Measurements from ENCODE around the gene SNRNP48.

DNA sequence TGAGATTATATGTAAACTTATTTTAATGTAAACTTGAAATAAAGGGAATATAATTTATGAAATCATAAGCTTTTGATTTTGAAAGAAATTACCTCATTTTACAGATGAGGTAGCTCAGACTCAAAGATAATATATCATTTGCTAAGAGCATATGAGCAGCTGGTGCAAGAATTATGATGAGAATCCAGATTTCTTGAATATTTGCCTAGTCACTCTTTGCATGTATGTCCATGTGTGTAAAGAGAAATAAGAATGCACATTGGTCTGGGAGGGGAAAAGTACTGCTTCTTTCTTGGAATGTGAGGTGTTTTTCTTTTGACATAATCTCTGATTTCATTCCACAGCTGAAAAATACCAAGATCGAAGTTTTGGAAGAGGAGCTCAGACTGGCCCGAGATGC, 11.1 kb upstream of the SNRNP48 start:
- TF ChIP-seq, protein P1, sequence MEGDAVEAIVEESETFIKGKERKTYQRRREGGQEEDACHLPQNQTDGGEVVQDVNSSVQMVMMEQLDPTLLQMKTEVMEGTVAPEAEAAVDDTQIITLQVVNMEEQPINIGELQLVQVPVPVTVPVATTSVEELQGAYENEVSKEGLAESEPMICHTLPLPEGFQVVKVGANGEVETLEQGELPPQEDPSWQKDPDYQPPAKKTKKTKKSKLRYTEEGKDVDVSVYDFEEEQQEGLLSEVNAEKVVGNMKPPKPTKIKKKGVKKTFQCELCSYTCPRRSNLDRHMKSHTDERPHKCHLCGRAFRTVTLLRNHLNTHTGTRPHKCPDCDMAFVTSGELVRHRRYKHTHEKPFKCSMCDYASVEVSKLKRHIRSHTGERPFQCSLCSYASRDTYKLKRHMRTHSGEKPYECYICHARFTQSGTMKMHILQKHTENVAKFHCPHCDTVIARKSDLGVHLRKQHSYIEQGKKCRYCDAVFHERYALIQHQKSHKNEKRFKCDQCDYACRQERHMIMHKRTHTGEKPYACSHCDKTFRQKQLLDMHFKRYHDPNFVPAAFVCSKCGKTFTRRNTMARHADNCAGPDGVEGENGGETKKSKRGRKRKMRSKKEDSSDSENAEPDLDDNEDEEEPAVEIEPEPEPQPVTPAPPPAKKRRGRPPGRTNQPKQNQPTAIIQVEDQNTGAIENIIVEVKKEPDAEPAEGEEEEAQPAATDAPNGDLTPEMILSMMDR (IDR thresholded peaks at IDR 0.05) = no peak
- TF ChIP-seq POLR2A (IDR thresholded peaks at IDR 0.05) = no peak

Measured in uterus (tissue), 2 donors.